GM12801 (cell line): ENCODE results near the gene HS3ST4.

Experiments
- CTCF ChIP-seq: IDR thresholded peaks from one replicate; pipeline ENCODE4 v1.5.1; 2011; ENCODE audit warnings: control low read depth; ENCODE audit not compliant: insufficient read length; ENCODE audit errors: extremely low read depth

The HS3ST4 gene

GRCh38 chr16:25957707-25958106, 265.9 kb downstream of the HS3ST4 start:
- TF ChIP-seq CTCF, result no peak

- no peak for TF ChIP-seq CTCF
These were observed 267.5 kb downstream of the HS3ST4 start for GRCh38 chr16:25959221-25959620.

DNA sequence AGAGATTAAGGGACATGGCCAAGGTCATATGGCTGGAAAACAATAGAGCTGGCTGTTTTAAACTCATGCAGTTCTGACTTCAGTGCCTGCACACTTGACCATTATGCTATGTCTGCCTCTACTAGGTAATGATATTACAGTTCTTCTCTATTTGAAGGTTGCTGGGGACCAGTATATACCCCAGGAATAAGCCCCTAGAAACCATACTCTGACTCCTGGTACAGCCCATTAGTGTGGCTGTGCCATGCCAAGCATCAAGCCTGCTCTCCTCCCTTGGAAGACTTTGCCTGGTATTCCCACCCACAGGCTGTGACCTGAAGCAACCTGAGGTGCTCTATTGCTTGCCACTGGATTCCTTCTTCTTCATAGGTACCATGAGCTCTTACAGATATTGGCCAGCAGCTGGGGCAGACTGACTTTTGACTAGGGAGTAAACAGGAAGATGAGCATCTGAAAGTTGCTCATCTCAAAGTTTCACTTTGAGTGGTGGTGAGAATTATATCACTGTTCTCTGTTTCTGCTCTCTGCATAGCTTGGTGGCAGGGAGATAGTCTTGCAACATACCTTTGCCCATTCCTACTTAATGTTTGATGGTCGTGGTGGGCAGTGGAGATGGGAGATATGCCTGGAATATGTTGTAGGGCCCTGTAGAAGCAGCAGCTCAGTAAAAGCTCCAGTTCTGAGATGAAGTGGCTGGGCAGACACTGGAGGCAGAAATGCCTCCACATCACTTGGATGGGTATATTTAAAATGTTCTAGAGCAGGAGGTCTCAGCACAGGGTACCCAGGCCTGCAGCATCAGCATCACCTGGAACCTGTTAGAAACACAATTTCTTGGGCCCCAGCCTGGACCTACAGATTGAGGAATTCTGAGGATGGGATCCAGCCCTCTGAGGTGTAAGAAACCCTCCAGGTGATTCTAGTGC, 274.7 kb downstream of the HS3ST4 start:
- no peak for TF ChIP-seq CTCF

- TF ChIP-seq CTCF, result no peak
These were observed 285.4 kb downstream of the HS3ST4 start for GRCh38 chr16:25977121-25977520.

- no peak for TF ChIP-seq CTCF
These were observed 286.5 kb downstream of the HS3ST4 start for GRCh38 chr16:25978218-25978617.

- no peak for TF ChIP-seq CTCF
These were observed 296.3 kb downstream of the HS3ST4 start for GRCh38 chr16:25988084-25988483.

GRCh38 chr16:25988882-25989281, 297.1 kb downstream of the HS3ST4 start:
- TF ChIP-seq CTCF, result no peak
